Measurements from ENCODE around the gene TCF25.

Gene TCF25

DNA sequence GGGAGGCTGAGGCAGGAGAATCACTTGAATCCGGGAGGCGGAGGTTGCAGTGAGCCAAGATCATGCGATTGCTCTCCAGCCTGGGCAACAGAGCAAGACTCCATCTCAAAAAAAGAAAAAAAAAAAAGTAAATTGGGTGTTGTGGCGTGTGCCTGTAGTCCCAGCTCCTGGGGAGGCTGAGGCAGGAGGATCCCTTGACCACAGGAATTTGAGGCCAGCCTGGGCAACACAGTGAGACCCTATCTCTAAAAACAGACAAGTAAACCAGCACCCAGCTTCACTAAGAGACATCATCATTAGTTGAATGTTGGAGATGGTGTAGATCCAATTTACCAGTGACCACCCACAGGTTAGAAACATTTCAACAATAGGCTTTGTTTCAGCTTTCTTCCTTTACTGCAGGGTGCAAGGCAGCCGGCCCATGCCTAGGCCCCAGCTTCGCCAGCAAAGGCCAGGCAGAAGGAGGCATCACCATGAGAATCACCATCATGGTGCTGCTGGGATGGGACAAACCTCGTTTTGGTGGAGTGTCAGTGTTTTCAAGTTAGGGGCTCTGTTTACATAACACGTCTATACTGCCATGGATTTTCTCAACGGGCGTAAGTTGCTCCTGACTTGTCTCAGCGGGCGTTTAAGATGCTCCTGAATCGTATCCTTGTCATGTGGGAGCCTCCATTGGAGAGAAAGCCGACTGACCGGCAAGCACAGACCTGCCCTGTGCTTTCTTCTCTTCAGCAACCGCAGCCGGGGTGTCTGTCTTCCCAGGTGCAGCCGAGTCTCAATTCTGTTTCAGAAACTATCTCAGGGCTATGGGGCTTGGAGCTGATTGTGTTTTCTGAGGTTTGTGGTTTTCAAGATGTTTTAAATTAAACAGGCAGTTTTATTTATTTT lies 7.3 kb downstream of the TCF25 start:
- peak; percentile 71 for DNase-seq

DNA sequence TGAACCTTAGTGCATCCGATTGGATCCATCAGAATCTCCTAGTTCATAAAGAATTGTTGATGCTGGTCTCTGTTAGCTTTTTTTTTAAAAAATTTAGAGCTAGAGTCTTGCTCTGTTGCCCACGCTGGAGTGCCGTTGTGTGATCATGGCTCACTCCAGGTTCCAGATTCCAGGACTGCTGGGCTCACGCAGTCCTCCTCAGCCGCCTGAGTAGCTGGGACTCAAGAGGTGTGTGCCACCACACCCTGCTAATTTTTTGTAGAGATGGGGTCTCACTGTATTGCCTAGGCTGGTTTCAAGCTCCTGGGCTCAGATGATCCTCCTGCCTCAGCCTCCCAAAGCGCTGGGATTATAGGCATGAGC lies 8.0 kb downstream of the TCF25 start:
- no peak for DNase-seq

DNA sequence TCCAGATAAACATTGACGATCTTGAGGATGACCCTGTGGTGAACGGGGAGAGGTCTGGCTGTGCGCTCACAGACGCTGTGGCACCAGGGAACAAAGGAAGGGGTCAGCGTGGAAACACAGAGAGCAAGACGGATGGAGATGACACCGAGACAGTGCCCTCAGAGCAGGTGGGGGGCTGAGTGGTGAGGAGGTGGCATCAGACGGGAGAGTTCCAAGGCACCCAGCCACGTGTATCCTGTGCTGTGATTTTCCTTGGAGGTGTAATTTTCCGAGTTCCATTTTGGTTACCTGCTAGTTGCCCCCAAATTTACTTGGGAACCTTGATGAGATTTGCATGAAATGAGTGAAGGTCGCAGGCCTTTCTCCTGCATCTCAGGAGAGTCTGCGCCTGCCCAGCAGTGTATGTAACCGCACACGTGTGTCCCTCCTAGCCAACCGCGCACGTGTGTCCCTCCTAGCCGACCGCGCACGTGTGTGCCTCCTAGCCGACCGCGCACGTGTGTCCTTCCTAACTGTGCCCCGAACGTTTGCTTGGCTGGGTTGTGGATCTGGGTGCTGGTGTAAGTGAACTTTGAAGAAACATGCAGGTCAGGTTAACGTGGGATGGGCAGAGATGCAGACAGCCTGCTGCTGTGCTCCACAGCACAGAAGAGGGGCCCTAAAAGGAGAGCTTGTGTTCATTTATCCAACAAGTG lies 10.1 kb downstream of the TCF25 start:
- no peak for DNase-seq

DNA sequence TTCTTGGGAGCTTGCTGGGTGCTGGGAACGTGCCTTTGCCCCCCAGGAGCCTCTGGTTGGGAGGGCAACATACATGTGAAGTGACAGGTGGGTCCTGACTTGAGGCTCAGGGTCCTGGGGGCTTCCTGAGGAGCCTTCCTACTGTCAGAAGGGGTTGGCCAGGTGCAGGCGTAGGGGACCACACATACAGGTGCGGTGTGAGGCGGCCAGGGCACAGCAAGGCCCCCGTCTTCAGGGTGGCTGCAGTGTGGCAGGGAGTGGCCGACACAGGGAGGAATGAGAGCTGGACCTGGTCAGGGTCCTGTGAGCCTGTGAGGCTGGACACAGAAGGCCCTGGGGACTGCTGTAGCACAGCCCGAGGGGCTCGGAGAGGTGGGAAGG lies 10.6 kb downstream of the TCF25 start:
- no peak for DNase-seq

DNA sequence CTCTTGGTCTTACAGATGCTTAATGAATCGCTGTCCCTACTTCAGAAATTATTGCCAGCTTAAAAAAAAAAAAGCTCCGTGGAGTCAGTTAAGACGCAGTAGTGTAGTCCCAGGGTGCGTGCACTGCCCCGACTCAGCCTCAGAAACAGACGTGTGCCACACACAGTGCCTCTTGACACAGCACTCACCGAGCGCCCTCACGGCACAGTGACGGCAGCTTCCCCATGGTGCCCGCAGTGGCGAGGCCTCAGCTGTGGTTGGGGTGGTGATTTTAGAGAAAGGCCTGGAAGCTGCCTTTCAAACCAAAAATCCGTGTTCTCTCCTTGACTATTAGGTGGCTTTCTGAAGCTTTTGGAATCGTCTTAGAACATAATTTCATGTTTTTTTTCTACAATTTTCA lies 13.9 kb downstream of the TCF25 start:
- DNase-seq, result no peak

DNA sequence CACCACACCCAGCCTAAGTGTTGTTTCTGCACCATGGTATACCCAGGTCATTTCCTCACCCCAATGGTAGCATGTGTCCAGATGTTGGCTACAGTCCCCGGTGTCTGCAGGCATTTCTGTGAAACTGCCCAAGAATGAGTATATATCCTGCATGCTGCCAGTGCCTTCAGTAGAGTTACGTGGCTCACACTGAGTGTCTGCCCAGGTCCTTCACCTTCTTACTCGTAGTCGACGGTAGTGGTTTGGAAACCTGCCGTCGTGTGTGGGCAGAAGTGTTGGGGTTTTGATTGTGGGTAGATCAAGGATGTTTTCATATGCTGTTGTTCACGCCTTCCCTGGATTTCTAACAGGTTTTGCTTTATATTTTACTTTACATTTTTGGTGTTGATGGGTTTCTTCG lies 16.8 kb downstream of the TCF25 start:
- DNase-seq, result no peak

DNA sequence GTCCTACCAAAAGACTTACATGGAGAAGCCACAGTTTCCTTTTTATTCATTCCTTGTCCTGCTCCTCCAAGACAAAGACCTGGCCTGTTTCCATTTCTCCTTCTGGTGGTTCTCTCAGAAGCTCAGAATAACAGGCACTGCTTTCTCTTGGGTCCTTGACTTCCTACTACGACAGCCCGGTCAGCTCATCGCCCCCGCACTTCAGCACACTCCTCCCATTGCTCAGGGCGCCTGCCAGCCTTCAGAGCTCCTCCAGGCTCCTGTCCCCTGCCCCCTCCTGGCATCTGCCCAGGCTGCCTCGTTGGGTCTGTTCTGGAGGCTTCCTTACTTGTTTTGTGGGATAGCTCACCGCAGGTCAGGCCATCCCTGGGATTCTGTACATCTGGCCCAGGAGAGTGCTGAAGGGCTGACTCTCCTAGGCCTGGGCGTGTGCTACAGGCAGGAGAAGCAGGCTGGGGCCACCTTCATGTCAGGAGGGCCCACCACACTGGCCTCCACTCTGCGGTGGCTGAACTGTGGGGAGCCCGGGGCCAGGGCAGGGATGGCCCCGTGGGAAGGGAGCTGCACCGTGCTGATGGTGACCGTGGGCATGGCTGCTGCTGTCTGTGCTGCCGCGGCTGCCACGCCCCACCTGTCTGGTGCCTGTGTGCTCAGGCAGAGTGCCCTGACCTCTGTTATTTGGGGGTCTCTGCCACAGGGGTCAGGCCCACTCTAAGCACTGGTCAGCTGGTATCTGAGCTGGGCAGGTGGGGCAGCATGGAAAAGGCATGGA lies 17.7 kb downstream of the TCF25 start:
- DNase-seq, result no peak

DNA sequence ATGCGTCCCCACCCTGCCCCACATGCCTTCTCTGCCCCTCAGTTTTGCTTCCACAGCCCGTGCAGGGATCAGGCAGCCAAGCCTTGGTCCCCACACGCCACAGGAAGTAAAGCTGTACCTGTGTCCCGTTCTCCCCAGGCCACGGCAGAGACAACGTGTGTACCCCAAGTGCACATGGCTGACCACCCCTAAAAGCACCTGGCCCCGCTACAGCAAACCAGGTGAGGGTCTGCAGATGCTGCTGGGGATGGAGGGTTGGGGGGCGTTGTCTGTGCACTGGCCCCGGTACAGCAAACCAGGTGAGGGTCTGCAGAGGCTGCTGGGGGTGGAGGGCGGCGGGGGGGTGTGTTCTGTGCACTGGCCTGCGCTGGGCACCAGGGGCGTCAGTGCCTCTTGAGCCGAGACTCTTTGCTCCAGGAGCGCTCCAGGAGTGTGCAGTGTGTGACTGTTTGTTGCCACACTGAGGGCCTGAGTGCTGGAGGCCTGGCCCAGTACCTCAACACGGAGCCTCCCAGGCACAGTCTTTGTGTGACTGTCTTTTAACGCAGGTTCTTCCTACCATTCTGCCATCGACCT lies 18.8 kb downstream of the TCF25 start:
- no peak for DNase-seq

DNA sequence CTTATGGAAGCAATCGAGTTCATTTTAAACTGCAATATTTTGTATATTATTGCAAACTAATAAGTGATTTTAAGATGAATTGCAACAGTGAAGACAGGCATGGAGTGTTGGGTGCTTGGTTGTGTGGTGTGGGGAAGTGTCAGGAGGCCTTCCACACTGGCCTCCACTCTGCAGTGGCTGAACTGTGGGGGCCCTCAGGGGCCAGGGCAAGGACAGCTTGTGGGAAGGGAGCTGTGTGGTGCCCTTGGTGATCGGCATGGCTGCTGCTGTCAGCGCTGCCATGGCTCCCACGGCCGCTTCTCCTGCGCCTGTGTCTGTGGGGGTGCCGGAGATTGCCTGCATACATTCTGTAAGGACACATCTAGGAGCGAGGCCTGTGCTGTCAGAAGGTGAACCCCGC lies 19.2 kb downstream of the TCF25 start:
- no peak for DNase-seq

DNA sequence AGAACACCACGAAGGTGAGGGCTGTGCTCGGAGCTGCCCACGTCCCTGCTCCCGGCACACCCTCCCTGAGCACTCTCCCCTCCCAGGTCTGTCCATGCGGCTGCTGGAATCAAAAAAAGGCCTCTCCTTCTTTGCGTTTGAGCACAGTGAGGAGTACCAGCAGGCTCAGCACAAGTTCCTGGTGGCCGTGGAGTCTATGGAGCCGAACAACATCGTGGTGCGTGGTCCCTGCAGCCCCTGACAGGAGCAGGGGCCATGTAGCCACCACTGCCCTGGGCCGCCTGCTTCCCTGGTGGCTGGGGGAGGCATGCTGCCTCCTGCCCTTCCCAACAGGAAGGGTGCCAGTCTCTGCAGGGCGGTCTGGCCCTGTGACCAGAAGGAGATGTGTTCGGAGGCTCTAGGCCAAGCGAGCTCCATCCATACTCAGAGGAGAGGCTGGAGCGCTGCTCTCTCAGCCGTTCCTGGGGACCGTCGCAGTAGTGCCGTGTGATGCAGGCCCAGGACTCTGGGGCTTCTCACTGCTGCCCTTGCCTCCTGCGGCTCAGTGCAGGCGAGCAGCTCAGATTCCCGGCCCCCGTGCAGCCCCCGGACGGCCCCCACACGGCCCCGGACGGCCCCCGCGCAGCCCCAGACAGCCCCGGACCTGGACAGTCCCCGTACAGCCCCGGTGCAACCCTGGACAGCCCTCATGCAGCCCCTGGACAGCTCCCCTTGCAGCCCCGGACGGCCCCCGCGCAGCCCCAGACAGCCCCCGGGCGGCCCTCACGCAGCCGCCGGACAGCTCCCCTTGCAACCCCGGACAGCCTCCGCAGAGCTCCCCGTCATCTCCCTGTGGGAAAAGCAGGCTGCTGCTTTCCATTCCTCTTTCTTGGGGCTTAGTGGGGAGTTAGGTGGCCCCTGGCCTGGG lies 20.5 kb downstream of the TCF25 start:
- DNase-seq, result no peak

DNA sequence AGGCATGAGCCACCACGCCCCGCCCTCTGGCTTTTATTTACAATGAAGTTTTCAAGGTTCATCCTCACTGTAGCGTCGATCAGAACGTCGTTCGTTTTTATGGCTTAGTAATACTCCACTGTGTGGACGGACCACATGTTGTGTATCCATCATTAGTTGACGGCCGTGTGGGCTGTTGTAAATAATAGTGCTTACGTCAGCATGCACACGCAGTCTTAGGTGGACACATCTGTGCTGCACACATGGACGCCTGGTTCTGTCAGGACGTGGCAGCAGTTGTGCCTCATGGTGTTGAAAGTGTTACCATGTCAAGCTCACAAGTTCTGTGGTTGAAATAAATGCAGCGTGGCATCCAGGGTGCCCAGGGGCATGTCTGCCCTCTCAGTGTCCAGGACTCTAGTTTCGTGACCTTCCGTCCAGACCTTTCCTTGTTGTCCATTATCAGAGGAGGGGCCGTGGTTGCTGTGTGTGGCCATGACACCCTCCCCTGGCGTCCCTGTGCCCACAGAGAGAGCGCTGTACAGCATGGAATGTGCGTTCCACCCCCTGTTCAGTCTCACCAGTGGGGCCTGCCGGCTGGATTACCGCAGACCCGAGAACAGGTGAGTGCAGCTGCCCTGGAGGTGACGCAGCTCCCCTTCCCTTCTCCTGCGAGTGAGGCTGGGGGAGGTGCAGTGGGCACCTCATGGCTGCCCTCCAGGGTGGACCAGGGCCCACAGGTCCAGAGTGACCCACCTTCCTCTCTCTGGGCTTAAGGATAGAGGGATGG lies 22.3 kb downstream of the TCF25 start:
- DNase-seq, result no peak

DNA sequence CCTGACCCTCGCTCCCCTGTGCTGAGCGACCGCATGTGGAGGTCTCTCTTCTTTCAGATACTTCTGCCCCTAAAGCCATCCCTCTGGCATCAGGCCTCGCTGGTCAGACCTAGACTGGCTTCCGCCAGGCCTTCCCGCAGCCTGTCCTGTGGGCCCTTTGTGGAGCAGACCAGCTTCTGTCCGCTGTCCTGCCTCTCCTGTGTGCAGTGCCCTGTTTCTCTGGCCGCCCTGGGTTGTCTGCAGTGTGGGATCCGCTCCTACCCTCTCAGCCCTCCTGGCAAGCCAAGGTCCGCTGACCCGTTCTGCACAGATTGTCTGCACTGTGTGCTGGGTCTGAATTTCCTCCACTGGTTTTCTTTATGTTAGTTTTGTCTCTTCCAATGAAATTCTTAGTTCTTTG lies 23.8 kb downstream of the TCF25 start:
- DNase-seq, result no peak

DNA sequence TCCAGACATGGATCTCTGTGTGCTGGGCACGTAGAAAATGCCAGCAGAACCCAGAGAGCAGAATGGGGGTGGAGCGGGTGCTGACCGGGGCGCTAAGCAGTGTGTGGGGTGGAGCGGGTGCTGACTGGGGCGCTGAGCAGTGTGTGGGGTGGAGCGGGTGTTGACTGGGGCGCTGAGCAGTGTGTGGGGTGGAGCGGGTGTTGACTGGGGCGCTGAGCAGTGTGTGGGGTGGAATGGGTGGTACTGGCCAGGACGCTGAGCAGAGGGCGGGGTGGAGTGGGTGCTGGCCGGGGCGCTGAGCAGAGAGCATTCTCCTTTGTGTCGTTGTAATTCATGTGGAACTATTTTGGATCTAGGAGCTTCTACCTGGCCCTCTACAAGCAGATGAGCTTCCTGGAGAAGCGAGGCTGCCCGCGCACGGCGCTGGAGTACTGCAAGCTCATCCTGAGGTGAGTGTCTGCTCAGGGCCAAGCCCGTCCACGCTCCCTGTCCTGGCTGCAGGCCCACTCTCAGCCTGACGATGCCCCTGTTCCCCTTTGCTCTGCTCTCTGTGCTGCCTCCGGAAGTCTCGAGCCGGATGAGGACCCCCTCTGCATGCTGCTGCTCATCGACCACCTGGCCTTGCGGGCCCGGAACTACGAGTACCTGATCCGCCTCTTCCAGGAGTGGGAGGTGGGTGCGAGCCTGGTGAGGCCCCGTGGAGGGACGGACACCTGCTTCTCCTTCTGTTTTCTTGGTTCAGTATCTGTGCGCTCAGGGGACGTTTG lies 25.0 kb downstream of the TCF25 start:
- DNase-seq, result no peak

DNA sequence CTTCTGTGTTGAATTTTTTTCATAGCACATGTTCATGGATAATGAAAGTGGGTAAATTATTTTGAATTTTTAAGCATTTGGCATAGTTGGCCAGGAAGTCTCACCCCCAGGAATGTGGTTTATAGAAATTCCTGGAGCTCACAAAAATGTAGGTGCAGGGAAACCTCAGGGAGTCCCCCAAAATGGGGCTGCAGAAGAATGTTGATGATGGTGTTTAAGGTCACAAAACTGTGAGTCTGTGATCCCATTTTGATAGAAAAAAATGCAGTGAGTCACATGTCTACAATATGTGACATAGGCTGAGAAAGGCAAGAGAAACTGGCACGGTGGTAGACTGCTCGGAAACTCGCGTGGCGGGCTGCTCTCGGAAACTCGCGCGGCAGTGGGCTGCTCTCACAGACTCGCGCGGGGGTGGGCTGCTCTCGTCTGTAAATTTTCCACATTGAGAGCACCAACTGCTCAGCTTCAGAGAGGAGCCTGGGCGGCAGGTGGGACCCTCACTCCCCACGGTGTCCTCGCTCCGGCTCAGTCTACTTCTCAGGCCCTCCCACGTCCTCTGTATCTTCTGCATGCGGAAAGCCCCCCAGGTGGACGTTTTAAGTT lies 26.6 kb downstream of the TCF25 start:
- DNase-seq, result no peak

DNA sequence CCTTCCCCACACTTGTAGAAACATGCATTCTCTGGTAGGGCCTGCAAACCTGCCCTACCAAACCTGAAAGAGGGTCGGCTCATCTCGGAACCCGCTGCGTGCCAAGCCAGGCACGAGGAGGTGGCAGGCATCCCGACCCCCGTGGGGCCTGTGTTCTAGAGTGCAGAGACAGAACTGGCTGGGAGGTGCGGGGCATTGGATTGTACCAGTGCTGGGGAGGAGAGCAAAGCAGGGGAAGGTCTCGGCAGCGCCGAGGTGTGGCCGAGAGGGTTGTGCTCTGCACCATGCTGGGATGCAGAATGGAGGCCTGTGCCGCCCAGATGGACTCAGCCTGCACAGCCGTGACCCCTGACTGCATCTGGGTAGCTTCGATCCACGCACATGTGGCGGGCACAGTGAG lies 27.5 kb downstream of the TCF25 start:
- no peak for DNase-seq

DNA sequence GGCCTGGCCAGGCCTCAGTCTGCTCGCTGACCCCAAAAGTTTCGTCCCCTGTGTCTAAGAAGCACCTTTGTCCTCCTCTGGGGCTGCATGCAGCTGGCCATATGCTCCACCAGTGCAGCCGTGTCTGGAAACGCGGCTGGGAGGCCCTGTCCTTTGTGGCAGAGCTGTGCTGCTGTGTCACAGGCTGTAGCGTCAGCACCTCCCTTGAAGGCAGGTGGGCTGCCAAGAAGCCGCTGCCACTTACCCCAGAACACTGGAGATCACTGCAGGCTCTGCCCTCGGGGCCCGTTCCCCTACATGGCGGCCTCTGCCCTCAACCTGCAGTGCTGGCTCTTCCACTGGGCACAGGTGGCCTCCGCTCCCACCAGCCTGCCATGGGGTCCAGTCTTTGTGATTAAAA lies 29.6 kb downstream of the TCF25 start:
- DNase-seq, result no peak

DNA sequence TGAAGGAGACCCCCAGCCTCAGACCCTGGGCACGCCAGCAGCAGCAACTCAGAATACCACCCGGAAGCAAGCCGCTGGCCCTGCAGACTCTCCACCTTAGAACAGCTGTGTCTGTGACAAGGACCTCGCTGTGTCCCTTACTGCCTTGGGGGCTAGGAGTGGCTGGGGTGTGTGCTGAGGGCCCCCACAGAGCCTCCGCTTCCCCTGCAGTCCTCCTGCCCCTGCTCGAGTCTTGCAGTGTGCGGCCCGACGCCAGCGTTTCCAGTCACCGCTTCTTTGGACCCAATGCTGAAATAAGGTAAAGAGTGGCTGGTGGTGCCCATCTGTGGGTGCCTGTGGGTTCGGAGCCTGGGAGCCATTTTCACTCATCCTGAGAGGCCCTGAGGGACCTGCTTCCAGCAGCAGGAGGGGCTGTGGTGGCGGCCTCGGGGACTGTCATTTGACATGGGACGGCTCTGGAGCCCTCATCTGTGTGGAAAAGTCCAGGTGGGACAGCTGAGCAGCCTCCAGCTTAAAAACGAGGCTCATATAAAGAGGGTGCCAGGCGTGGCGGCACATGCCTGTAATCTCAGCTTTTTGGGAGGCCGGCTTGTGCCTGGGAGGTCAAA lies 30.6 kb downstream of the TCF25 start:
- no peak for DNase-seq

DNA sequence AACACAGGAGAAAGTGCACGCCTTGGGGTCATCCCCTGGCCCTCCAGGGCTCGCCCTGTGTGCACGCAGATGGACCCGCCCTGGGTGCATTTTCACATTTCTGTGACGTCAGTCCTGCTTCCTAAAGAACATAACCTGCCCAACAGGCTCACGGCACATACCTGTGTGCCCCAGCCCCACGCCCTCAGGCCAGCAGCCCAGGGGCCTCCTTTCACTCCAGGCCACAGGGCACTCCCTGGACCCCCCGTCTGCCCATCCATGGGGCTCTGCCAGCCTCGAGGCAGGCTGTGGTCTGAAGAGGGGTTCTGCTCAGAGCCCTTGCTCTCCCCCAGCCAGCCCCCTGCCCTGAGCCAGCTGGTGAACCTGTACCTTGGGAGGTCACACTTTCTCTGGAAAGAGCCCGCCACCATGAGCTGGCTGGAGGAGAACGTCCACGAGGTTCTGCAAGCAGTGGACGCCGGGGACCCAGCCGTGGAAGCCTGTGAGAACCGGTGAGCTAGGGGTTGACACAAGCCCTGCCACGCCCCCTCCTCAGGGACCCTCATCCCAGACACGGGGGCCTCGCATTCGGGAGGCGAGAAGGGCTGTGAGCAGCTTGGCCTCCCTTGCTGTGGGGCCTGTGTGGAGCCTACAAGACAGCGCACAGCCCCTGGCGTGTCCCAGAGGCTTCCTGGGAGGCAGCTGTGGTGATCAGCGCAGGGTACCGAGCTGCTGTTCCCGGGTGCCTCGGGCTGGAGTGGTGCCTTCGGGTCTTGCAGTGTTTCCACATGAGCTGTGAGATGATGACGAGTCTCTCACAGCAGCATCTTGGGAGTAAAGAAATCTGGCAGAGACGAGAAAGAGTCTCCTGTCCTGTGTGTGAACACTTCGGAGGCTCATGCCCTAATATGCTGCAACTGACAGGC lies 31.5 kb downstream of the TCF25 start:
- DNase-seq, result no peak

Data from DMS79 treated with DMSO at 0.1 percent for 48 hours (cell line).